Keratinocyte (primary cell): ENCODE measurements around the gene SCN4A. TPM values are rescaled to one million over a fixed set of nuclear protein-coding genes. Genes with fewer than 3 reads are reported as not detected.
"Not testable (repeated sequence)": the region's sequence is repeated elsewhere in the genome, so short reads cannot be mapped to it uniquely, and the experiment has no call there.

ENCODE experiments used
- DNase-seq: peaks from one replicate; pipeline ENCODE4 v3.0.0-alpha.2; 2011; ENCODE audit warnings: low read depth, missing footprints, low spot score
- FAIRE-seq: peaks from 2 replicates; lab custom pipeline; 2011; peaks lifted over from hg19 to GRCh38; lab: Jason Lieb, UNC
- H2AFZ ChIP-seq: 2 replicates; pipeline ENCODE4 v1.6.0; 2012; ENCODE audit warnings: low read length, control low read depth, inconsistent platforms; ENCODE audit not compliant: control insufficient read depth
- H3K27ac ChIP-seq: 2 replicates; pipeline ENCODE4 v1.5.1; 2011; ENCODE audit warnings: low read length; ENCODE audit not compliant: control insufficient read depth, insufficient read depth
- H3K27me3 ChIP-seq: 3 replicates; pipeline ENCODE4 v1.6.0; 2011; ENCODE audit warnings: low read length; ENCODE audit not compliant: control insufficient read depth, insufficient read depth; ENCODE audit errors: extremely low read depth
- H3K36me3 ChIP-seq, 2 experiments: 2 replicates in 1 of 2; 3 replicates in 1 of 2; pipeline ENCODE4 v1.5.1; 2011; ENCODE audit warnings: low read length in 2 of 2, mild to moderate bottlenecking in 1 of 2; ENCODE audit not compliant: control insufficient read depth in 2 of 2, insufficient read depth in 2 of 2; ENCODE audit errors: extremely low read depth in 1 of 2
- H3K4me1 ChIP-seq: 3 replicates; pipeline ENCODE4 v1.5.1; 2011; ENCODE audit warnings: low read length; ENCODE audit not compliant: control insufficient read depth, insufficient read depth; ENCODE audit errors: extremely low read depth
- H3K4me2 ChIP-seq: 3 replicates; pipeline ENCODE4 v1.6.0; 2011; ENCODE audit warnings: low read depth, low read length; ENCODE audit not compliant: control insufficient read depth, insufficient read depth; ENCODE audit errors: extremely low read depth
- H3K4me3 ChIP-seq, 3 experiments: fragments of 200-600 bp in 1 of 3; sonication (generic) in 1 of 3; 2 replicates in 2 of 3; 3 replicates in 1 of 3; pipeline ENCODE4 v1.5.1; 2011 to 2016; ENCODE audit warnings: low read length in 3 of 3, mild to moderate bottlenecking in 3 of 3, control low read depth in 2 of 3, inconsistent platforms in 1 of 3, low read depth in 1 of 3, mixed read lengths in 1 of 3, mixed run types in 1 of 3, moderate library complexity in 1 of 3; ENCODE audit not compliant: control insufficient read depth in 2 of 3, insufficient read depth in 2 of 3; ENCODE audit errors: extremely low read depth in 1 of 3
- H3K79me2 ChIP-seq: 2 replicates; pipeline ENCODE4 v1.6.0; 2012; ENCODE audit warnings: low read length; ENCODE audit not compliant: control insufficient read depth, insufficient read depth
- H3K9ac ChIP-seq: 3 replicates; pipeline ENCODE4 v1.6.0; 2011; ENCODE audit warnings: low read length; ENCODE audit not compliant: control insufficient read depth, insufficient read depth; ENCODE audit errors: extremely low read depth
- H3K9me1 ChIP-seq: 3 replicates; pipeline ENCODE4 v1.6.0; 2011; ENCODE audit warnings: low read length; ENCODE audit not compliant: control insufficient read depth, insufficient read depth; ENCODE audit errors: extremely low read depth
- H3K9me3 ChIP-seq: 2 replicates; pipeline ENCODE4 v1.5.1; 2012; ENCODE audit warnings: low read depth, low read length; ENCODE audit not compliant: control insufficient read depth
- H4K20me1 ChIP-seq: 3 replicates; pipeline ENCODE4 v1.6.0; 2011; ENCODE audit warnings: low read length; ENCODE audit not compliant: control insufficient read depth, insufficient read depth; ENCODE audit errors: extremely low read depth
- EZH2 ChIP-seq: IDR thresholded peaks from one replicate; pipeline ENCODE4 v1.6.1; 2012; ENCODE audit warnings: inconsistent platforms, mild to moderate bottlenecking, low read length, moderate library complexity
- dilution Hi-C: fragments of 300-500 bp; cut with MboI; formaldehyde crosslinking; loops from one replicate; pipeline ENCODE4 v1.7.0; 2020; ENCODE audit warnings: low sequenced_read_pairs; ENCODE audit not compliant: extremely low pct_ligation_motif_present
- polyA plus RNA-seq, 5 experiments: library from polyadenylated mRNA; depleted of rRNA in 3 of 5; stranded (reverse) in 3 of 5; stranded (forward) in 1 of 5; unstranded in 1 of 5; fragments of >200 nt; gene quantifications; 1 replicate in 1 of 5; 2 replicates in 3 of 5; 3 replicates in 1 of 5; pipeline versions ENCODE4 v1.2.1 to v1.2.3, GENCODE V29; 2011 to 2012; ENCODE audit warnings: missing spikeins in 2 of 5, low read depth in 1 of 5, low replicate concordance in 1 of 5
- TF ChIP-seq, protein P1 (sequence below), 3 experiments: IDR thresholded peaks in 1 of 3; conservative IDR thresholded peaks in 1 of 3; optimal IDR thresholded peaks in 1 of 3; 2 replicates in 2 of 3; 3 replicates in 1 of 3; pipeline versions ENCODE3 to v1.5.1; 2011; ENCODE audit warnings: low read length in 3 of 3, mild to moderate bottlenecking in 3 of 3, moderate library complexity in 2 of 3, control low read depth in 1 of 3, inconsistent platforms in 1 of 3; ENCODE audit not compliant: insufficient read depth in 2 of 3; ENCODE audit errors: extremely low read depth in 1 of 3

Gene SCN4A
- polyA plus RNA-seq, 1 donor (not counting 4 experiments of a cell fraction or from before 2014, with no cell fraction given) = not detected

DNA sequence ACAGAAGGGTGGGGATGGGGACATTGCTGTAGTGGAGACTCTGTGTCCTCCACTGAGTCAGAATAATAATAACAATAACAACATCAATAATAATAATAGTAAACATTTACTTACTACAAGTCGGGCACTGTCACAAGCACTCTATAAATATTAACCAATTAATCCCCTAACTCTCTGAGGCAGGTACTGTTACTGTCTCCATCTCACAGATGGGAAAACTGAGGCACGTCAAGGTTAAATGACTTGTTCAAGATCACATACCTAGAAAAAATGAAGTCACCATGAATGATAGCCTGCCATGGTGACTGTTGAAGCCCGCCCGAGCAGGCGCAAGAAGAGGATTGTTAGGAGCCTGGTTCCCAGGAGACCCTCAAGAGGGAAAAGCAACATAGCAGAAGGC lies 35.6 kb upstream of the SCN4A start:
- FAIRE-seq = no peak
- no peak overlapping the region for H2AFZ ChIP-seq
- TF ChIP-seq, protein P1, sequence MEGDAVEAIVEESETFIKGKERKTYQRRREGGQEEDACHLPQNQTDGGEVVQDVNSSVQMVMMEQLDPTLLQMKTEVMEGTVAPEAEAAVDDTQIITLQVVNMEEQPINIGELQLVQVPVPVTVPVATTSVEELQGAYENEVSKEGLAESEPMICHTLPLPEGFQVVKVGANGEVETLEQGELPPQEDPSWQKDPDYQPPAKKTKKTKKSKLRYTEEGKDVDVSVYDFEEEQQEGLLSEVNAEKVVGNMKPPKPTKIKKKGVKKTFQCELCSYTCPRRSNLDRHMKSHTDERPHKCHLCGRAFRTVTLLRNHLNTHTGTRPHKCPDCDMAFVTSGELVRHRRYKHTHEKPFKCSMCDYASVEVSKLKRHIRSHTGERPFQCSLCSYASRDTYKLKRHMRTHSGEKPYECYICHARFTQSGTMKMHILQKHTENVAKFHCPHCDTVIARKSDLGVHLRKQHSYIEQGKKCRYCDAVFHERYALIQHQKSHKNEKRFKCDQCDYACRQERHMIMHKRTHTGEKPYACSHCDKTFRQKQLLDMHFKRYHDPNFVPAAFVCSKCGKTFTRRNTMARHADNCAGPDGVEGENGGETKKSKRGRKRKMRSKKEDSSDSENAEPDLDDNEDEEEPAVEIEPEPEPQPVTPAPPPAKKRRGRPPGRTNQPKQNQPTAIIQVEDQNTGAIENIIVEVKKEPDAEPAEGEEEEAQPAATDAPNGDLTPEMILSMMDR (optimal IDR thresholded peaks at IDR 0.05 in 1 of 3, IDR thresholded peaks at IDR 0.05 in 1 of 3, conservative IDR thresholded peaks at IDR 0.05 in 1 of 3; ENCODE audit: extremely low read depth in 1 of 3, insufficient read depth in 2 of 3, low read length in 3 of 3) = no peak
- no peak for TF ChIP-seq EZH2
- H3K79me2 ChIP-seq = no peaks in the 10 kb centered on the region
- no peak overlapping the region for H3K27ac ChIP-seq
- dilution Hi-C loops = no loop called here
- DNase-seq = no peak
- H3K9ac ChIP-seq = no peak overlapping the region
- no peaks in the 10 kb centered on the region for H3K36me3 ChIP-seq
- H3K4me2 ChIP-seq = no peak overlapping the region
- no peaks in the 10 kb centered on the region for H3K4me1 ChIP-seq
- H4K20me1 ChIP-seq = no peaks in the 10 kb centered on the region
- H3K9me3 ChIP-seq = no peaks in the 10 kb centered on the region
- H3K4me3 ChIP-seq = no peak overlapping the region
- H3K27me3 ChIP-seq = no peaks in the 10 kb centered on the region
- no peaks in the 10 kb centered on the region for H3K9me1 ChIP-seq

DNA sequence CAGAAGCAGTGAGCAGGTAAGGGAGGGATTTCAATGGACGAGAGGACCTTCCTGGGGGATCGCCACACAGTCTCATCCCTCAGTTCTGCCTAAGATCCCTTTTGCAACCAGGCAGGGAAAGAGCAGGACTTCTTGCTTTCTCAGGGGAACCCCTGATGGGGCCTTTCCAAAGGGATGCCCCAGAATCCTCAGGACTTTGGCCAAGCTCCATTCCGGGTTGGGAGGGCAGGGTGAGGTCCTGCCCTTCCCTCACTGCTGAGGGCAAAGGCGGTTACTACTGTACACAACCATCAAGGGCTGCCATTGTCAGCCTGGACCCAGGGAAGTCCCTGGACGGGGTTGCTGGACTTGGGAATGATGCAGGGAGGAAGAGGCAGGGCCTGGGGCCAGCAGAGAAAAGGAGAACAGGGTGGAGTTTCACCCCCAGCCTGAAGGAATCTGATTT lies 35.1 kb upstream of the SCN4A start:
- Histone ChIP-seq H4K20me1 (no peaks in the 10 kb centered on the region), H3K9ac (no peak overlapping the region), H3K36me3 (no peaks in the 10 kb centered on the region), H3K4me2 (no peak overlapping the region), H2AFZ (no peak overlapping the region), H3K9me1 (no peaks in the 10 kb centered on the region), H3K4me1 (no peaks in the 10 kb centered on the region), H3K27me3 (no peaks in the 10 kb centered on the region), H3K27ac (no peak overlapping the region), H3K4me3 (no peak overlapping the region), H3K79me2 (no peaks in the 10 kb centered on the region), H3K9me3 (no peaks in the 10 kb centered on the region)
- no peak for FAIRE-seq
- TF ChIP-seq, protein P1 (optimal IDR thresholded peaks at IDR 0.05 in 1 of 3, IDR thresholded peaks at IDR 0.05 in 1 of 3, conservative IDR thresholded peaks at IDR 0.05 in 1 of 3; ENCODE audit: extremely low read depth in 1 of 3, insufficient read depth in 2 of 3, low read length in 3 of 3) = no peak
- TF ChIP-seq EZH2 = no peak
- dilution Hi-C loops = no loop called here
- DNase-seq = no peak

DNA sequence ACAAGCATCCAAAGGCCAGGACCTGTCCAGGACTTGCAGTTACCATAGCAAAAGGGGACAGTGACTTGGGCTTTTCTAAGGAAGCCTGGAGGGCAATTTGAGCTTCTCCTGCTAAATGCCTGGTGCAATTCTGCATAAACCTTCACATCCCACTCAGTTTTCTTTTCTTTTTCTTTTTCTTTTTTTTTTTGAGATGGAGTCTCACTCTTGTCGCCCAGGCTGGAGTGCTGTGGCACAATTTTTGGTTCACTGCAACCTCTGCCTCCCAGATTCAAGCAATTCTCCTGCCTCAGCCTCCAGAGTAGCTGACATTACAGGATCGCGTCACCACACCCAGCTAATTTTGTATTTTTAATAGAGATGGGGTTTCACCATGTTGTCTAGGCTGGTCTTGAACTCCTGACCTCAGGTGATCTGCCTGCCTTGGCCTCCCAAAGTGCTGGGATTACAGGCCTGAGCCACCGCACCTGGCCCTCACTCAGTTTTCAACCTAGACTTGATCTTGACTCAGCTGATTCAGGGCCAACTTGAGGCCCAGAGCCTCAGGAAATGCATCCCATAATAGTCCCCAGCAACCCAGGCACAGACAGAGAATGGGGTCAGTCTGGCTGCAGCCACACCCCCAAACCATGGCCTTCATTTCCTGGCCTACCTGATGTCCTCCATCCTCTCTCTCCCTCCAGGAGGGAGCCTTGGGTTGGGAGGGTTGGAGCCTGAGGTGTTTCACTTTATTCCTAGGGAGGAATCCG lies 34.5 kb upstream of the SCN4A start:
- H2AFZ ChIP-seq, H4K20me1 ChIP-seq, H3K4me3 ChIP-seq, H3K36me3 ChIP-seq, H3K27ac ChIP-seq, H3K9me1 ChIP-seq, H3K27me3 ChIP-seq, dilution Hi-C loops, H3K9ac ChIP-seq, DNase-seq, H3K4me2 ChIP-seq, H3K9me3 ChIP-seq, FAIRE-seq, H3K4me1 ChIP-seq, H3K79me2 ChIP-seq: not testable (repeated sequence)
